ENCODE measurements around the gene TAS2R16. TPM values are rescaled to one million over a fixed set of nuclear protein-coding genes. Genes with fewer than 3 reads are reported as not detected.

TAS2R16 gene
- total RNA-seq, 1 experiment from 2014 or later, result not detected

- no peak overlapping the region for H3K56ac ChIP-seq (ENCODE audit: insufficient read length, low read depth, low read length)
- WGBS (ENCODE audit: extremely low coverage, insufficient read length, low lambda C conversion rate), result no CpG with 5 or more reads among the region's 4 CpGs
- no peaks in the 10 kb centered on the region for H3K27me3 Mint-ChIP-seq (ENCODE audit: low read depth)
Measured at GRCh38 chr7:122968389-122968788, 27.1 kb downstream of the TAS2R16 start.

More at GRCh38 chr7:122968389-122968788, 27.1 kb downstream of the TAS2R16 start:
- H4K20me1 ChIP-seq (ENCODE audit: control insufficient read depth, insufficient read depth, insufficient read length), result no peaks in the 10 kb centered on the region
- H3T11ph ChIP-seq (ENCODE audit: low read length), result no peak overlapping the region
- no peak overlapping the region for H3K27ac ChIP-seq (ENCODE audit: insufficient read length, low read depth, low read length)
- H3K14ac ChIP-seq (ENCODE audit: insufficient read depth, low read length), result no peak overlapping the region
- Mint-ChIP-seq H3K4me3 (no peak overlapping the region), H3K9me3 (no peaks in the 10 kb centered on the region), H3K36me3 (ENCODE audit: insufficient read depth in 1 of 3, low read depth in 3 of 3) (no peaks in the 10 kb centered on the region), H3K27ac (no peak overlapping the region; a peak in 1 of 7 replicates), H3K4me1 (peaks cover 10% of the 10 kb centered on the region in 2 experiments)
- no peak overlapping the region for H3K23ac ChIP-seq (ENCODE audit: insufficient read length, low read depth, low read length)
- H2AFZ ChIP-seq (ENCODE audit: low read length), result no peak overlapping the region
- no peak overlapping the region for H2BK5ac ChIP-seq (ENCODE audit: insufficient read length, low read length)
- H3K4me2 ChIP-seq (ENCODE audit: insufficient read depth, insufficient read length, low read length), result no peak overlapping the region
- no peak overlapping the region for H4K91ac ChIP-seq (ENCODE audit: insufficient read length, low read depth, low read length)
- H4K5ac ChIP-seq (ENCODE audit: insufficient read length, low read depth, low read length), result no peak overlapping the region
- H3K27me3 ChIP-seq (ENCODE audit: insufficient read depth, low read length), result no peaks in the 10 kb centered on the region
- H2BK20ac ChIP-seq (ENCODE audit: low read depth, low read length, poor library complexity, severe bottlenecking), result no peak overlapping the region
- no peak overlapping the region for H3K9ac ChIP-seq (ENCODE audit: extremely low read depth, insufficient read length, low read length)
- H4K8ac ChIP-seq (replicated peaks; ENCODE audit: insufficient read length, low read depth, low read length), result no peak overlapping the region
- H2BK15ac ChIP-seq (ENCODE audit: low read depth, low read length), result no peak overlapping the region
- H2BK120ac ChIP-seq (ENCODE audit: low read depth, low read length, poor library complexity, severe bottlenecking), result no peak overlapping the region
- no peak overlapping the region for H2AK5ac ChIP-seq (ENCODE audit: insufficient read length, low read length)
- H3K4me1 ChIP-seq (ENCODE audit: insufficient read depth, low read length), result no peaks in the 10 kb centered on the region
- no peaks in the 10 kb centered on the region for H3K23me2 ChIP-seq (ENCODE audit: insufficient read length, low read depth, low read length, poor library complexity, severe bottlenecking)
- no peak overlapping the region for H2BK12ac ChIP-seq (ENCODE audit: insufficient read length, low read depth, low read length)
- H3K79me1 ChIP-seq (ENCODE audit: insufficient read depth, low read depth, low read length, poor library complexity, severe bottlenecking), result no peaks in the 10 kb centered on the region
- no peaks in the 10 kb centered on the region for H3K79me2 ChIP-seq (ENCODE audit: insufficient read depth, low read length)
- no peak for DNase-seq
- H3K18ac ChIP-seq (ENCODE audit: insufficient read length, low read depth, low read length), result no peak overlapping the region
- no peaks in the 10 kb centered on the region for H3K9me3 ChIP-seq (ENCODE audit: control insufficient read depth, low read depth, low read length)
- TF ChIP-seq CTCF (conservative IDR thresholded peaks at IDR 0.05), result no peak
- no peak overlapping the region for H3K4ac ChIP-seq (ENCODE audit: low read depth, low read length)
